ENCODE measurements around the gene ADGRD1.

ADGRD1 gene

GRCh38 chr12:131027876-131028586 lies 74.3 kb downstream of the ADGRD1 start:
- no peak for DNase-seq

DNA sequence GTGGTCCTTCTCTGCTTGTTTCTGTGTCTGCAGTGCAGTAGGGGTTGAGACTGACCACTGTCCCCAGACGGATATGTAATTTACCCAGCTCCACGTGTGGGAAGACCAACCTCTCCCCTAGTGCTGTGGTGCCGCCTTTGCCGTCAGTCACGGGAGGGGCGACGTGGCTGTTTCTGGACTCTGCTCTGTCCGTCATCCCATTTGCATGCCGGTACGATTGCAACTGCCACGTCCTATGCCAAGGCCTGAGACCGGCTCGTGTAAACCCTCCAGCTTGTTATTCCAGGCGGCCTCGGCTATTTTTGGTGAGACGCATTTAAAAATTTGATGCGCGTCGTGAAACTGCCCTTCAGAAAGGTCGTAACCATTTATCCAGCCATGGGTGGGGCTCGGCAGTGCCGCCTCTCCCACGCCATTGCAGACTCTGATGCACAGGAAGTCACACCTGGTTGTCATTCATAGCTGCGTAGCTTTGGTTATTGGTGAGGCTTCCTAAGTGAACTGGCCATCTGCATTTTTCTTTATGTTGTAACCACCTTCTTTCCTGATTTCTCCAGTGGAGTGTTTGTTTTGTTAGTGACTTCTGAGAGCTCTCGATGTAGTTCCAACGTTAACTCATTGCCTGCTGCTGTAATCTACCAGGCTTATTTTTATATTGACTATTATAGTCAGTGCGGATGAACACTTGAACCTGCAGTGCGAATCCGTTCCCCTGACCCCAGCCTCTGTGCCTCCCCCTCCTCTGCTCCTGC lies 75.1 kb downstream of the ADGRD1 start:
- DNase-seq = no peak

DNA sequence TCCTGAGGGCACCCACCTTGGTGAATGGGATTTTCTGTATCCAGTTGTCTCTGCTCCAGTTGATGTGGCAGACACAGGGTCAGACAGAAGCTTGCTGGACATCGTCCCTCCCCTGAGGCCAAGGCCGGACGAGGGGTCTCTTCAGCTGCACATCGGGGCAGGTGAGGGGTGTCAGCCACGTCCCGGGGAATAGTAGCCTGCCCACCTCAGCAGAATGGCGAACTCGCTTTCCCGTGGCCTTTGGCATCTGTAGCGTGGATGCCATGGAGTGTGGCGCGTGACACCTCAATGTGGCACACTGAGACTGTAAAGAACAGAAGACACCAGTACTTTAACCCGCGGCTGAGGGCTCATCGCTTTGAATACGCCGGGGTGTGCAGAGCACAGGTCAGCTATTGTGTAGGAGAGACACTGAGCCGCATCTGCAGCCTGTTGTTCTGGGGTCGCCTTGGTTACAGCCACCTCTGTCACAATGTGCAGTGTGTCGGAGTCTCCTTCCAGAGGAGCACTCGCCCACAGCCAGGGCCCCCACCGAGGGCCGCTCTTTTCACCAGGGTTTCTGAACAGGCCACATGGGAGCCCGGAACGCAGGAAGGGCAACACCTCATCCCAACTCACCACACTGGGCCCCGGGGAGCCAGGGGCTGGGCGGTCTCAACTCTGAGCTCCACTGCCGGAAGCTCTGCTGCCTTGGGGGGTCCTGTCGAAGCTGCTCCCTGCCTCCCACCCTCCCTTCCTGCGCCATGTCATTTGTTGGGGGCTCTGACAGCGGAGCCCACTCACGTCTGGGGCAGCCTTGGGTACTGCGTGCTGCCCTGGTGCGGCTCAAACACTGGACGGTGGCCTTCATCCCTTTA lies 77.0 kb downstream of the ADGRD1 start:
- no peak for DNase-seq

GRCh38 chr12:131032082-131032750 lies 78.5 kb downstream of the ADGRD1 start:
- DNase-seq = no peak

- no peak for DNase-seq
These were observed 79.8 kb downstream of the ADGRD1 start for GRCh38 chr12:131033486-131033885.

DNA sequence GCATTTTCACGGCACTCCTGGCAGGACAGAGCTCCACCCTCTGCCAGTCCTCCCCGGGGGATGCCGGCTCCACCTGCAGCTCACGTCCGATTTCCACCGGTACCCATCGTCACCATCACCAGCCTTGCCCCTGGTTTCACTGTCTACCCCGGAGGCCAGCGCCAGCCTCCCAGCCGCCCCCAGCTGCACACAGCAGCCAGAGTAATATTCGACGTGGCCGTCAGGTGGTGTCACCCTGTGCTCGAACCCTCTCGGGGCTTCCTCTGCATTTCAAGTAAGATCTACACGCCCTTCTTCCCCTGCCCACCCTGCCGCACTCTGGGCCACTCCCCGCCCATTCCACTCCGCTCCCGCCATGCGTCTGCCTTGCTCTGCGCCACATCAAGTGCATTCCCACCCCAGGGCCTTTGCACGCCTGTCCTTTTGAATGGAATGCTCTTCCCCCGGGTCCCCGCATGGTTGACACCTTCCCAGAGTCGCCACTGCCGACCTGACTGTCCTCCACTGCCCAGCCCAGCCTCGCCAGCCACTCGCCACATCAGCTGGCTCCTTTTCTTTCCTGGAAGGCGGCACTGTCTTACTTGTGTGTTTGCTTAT lies 80.3 kb downstream of the ADGRD1 start:
- DNase-seq = no peak

GRCh38 chr12:131034631-131035244 lies 81.0 kb downstream of the ADGRD1 start:
- DNase-seq = no peak

DNA sequence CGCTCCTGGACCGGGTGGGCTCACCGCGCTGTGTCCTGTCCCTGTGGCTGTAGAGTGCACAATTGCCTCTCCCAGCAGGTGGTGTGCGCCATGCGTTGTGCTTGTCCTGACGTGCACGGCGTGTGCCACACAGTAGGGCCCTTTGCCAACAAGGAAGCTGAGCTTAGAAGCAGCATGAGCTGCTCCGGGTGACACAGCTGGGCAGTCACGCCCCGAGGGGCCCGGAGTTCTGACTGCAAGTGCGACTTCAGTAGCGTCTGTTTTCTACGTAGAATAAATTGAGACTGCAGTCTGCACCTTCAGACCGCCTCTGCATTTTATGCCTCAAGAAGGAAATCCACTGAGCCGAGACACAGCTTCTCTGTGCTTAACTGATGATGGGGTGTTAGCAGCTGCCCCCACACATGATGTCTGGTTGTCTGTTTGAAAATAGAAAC lies 81.6 kb downstream of the ADGRD1 start:
- DNase-seq = no peak

DNA sequence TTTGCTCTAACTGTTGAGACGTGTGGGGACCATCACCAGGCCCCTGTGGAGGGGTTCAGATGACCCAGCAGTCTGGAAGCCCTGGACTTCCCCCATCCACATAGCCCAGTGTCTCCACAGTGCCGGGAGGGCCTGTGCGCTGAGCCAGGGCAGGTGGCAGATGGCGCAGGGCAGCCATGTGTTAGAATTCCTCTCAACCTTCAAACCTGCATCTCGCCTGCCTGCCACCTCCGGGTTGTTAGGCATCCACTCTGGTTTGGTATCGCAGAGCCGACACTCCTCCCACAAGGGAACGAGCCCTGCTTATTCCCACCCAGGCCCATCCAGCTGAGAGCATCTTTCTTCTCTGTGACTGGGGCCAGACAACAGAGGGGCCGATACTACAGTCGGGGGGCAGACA lies 84.5 kb downstream of the ADGRD1 start:
- no peak for DNase-seq

DNA sequence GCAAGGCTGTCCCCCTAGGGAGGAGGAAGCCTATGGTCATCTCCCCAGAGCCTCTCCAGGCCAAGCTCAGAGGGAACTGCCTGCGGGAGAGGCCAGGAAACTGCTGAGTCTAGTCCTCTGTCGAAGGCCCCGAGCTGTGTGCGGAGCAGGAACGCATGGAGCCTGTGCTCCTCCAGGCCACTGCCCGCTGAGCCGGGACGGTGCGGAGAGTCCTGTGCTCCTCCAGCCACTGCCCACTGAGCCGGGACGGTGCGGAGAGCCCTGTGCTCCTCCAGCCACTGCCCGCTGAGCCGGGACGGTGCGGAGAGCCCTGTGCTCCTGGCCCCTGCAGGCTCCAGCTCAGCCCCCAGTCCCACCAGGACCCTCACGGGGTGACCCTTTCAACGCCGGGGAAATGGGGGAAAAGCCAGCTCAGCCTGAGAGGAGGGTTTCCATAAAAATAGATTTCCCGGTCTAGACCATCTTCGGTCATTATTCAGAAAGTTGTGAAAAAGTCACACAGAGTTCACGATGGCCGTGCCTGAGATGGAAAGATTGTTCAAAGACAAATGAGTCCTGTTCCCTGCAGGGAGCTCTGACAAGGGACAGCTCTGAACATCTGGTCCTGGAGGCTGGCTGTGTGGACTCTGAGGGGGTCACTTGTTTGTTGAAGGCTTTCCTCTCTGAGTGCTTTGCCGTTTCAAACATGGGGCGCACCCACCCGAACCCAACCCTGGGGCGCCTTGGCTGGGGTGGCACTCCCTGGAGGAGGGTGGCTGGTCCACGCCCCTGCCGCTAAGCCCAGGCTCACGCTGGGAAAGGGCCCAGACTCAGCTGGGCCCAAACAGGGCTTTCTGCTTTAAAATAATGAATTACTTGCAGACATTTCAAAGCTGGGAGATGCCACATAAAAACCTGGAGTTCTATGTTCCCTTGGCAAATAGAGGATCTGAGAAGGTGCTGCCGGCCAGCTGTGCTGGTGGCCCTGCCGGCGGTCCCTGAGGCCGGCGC lies 85.5 kb downstream of the ADGRD1 start:
- DNase-seq = no peak

- DNase-seq = no peak
These were observed 86.8 kb downstream of the ADGRD1 start for GRCh38 chr12:131040491-131040890.

DNA sequence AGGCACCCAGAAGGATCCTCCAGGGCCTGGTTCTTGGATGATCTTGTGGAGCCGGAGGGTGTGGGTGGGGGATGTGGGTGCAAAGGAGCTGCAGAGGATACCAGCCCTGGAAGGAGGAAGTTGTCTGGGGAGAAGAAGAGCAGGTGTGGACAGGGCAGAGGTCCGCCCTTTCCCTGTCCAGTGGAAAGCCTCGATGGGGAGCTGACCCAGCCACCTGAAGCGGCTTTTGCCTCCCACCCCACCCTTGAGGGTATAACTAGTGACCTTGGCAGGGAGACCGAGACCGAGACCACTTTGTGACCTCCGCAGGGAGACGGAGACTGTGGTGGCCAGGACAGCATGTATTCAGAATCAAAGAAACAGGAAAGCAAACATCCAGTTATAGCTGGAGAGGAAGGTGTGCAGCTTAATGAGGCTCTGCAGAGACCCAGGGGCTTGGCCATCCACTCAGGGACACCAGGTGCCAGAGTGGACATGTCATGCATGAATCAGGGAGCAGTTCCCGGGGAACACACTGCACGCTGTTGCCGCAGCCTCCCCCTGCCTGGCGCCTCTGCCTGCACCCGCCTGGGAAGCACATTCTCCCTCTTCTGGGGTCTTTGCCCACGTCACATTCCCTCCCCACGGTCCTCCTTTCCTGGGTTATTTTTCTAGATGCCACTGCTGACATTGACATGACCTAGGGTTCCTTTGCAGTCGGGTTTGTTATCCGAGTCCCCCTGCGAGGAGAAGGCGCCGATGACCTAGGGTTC lies 87.7 kb downstream of the ADGRD1 start:
- DNase-seq = no peak

DNA sequence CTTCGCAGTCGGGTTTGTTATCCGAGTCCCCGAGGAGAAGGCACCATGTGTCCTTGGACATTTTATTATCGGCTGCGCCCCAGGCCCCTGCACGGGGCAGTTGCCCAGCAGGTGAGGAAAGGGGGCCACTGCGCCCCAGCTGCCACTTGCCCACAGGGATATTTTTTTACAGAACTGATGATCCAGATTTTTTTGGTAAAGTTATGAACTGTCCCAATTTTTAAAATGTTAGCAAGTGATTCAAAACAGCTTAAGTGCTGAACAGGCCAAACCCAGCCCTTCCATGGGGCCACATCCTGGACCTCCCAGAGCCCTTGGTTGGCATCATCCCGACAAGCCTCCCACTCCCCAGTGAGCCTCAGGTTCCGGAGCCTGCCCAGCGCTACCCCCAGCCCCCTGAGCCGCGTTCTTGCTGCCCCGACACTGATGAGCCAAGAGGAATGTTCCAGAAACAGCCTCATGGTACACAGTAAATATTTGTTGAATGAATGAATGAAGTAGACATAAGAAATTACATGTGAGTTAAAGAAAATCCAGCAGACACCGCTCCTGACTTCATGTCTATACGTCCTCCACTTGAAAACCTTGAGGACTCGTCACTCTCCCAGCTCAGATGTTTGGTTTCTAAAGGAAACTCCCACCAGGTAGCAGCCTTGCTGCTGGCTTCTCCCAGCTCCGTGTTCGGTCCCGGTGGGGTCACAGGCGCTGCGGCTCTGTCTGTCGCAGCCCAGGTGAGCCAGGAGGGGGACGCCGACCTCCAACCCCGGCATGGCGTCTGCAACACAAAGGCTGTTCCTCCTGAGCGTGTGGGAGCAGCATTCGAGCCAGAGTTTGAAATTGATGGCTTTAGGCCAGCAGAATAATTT lies 88.5 kb downstream of the ADGRD1 start:
- DNase-seq = no peak

GRCh38 chr12:131042834-131043245 lies 89.1 kb downstream of the ADGRD1 start:
- no peak for DNase-seq

DNA sequence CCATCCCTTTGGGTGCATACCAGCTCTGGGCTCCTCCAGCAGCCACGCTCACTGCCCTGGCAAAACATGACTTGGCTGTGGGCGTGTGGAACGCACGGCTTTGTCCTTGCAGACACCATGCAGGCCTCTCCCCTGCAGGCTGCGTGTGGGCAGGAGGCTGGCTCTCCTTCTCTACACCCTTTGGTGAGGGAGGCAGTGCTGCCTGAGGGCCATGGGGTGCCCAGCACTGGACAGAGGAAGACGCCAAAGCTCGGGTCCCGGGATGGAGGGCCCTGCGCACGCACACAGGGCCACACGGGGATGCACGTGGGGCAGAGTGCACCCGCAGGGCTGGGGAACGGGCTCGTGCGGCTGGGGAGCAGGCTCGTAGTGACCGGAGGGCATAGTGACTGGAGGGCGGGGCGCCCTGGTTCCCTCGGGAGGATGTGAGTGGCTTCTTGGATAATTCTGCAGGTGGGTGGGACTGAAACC lies 89.7 kb downstream of the ADGRD1 start:
- no peak for DNase-seq

DNA sequence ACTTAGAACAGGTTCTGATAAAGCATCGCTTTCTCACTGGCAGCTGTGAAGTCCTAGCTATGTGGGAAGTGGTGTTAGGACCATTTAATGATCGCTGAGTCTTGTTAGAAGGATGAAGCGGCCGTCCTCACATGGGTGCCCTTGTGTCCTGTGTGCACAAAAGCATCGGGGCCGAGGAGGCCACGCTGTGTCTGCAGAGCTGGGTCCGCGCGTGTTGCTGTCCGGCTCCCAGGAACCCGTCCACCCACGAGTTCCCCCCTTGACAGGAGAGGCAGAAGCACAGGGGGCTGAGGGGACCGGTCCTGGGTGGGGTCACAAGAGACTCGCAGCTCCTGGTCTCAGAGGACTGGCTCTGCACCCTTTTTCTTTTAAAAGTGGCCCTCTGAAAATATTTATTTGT lies 90.4 kb downstream of the ADGRD1 start:
- no peak for DNase-seq

DNA sequence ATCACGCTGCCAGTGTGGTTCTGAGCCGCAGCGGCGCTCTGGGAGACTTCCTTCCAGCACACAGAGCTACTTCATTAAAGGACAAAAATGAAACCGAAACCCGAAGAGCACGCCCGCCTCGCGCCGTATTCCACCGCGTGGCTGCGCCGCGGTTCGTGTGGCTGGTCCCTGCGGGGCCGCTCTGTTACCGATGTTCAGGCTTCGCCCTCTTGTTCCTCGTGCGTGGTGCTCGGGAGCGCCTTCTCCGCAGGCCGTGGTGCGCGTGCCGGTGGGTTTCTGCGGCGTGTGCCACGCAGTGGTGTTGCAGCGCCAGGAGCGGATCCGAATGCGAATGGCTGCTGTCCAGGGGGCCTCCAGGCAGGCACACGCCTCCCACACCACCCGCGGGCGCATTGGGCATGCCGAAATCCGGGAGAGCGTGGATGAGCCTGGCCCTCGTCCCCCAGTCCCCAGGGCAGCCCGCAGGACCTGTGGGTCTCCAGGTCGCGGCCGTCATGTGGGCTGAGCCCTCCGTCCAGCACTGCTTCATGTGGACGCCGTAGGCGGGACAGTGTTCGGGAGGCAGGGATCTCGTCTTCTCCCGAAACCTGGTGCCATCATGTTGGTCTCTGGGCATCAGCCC lies 91.2 kb downstream of the ADGRD1 start:
- DNase-seq = no peak

- DNase-seq = no peak
These were observed 92.2 kb downstream of the ADGRD1 start for GRCh38 chr12:131045705-131046460.
